ENCODE measurements around the gene IFT122.
A peak's percentile ranks its signal among the peaks of the same experiment; 100 is the strongest.

The IFT122 gene

DNA sequence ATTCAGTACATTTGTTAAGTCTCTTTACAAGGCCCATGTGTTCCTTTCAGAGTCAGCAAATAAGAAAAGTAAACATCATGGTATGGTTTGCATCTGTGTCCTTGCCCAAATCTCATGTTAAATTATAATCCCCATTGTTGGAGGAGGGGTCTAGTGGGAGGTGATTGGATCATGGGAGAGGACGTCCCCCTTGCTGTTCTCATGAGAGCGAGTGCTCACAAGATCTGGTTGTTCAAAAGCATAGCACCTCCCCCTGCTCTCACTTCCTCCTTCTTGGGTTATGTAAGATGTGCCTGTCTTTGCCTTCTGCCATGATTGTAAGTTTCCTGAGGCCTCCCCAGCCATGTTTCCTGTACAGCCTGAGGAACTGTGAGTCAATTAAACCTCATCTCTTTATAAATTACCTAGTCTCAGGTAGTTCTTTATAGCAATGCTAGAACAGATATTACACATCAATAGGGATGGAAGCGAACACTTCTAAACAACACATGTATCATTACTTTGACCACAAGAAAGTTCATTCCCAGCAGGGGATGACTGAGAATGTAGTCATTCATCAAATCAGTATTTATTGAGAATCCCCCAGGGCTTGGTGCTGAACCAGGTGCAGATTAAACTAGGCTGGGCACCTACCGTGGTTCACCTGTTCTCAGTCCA, 15.7 kb upstream of the IFT122 start:
- no peak for TF ChIP-seq CTCF (IDR thresholded peaks at IDR 0.05; ENCODE audit: insufficient read depth, low read depth, low read length, missing control alignments)
- DNase-seq (ENCODE audit: low read depth), result peak; percentile 57
- H3K4me3 ChIP-seq (ENCODE audit: low read length), result no peak overlapping the region

GRCh38 chr3:129425213-129425612, 14.8 kb upstream of the IFT122 start:
- DNase-seq (ENCODE audit: low read depth), result no peak
- TF ChIP-seq CTCF (IDR thresholded peaks at IDR 0.05; ENCODE audit: insufficient read depth, low read depth, low read length, missing control alignments), result no peak
- H3K4me3 ChIP-seq (ENCODE audit: low read length), result no peak overlapping the region

- TF ChIP-seq CTCF (IDR thresholded peaks at IDR 0.05; ENCODE audit: insufficient read depth, low read depth, low read length, missing control alignments), result no peak
- no peak overlapping the region for H3K4me3 ChIP-seq (ENCODE audit: low read length)
- no peak for DNase-seq (ENCODE audit: low read depth)
These were observed 14.4 kb upstream of the IFT122 start for GRCh38 chr3:129425619-129426018.

DNA sequence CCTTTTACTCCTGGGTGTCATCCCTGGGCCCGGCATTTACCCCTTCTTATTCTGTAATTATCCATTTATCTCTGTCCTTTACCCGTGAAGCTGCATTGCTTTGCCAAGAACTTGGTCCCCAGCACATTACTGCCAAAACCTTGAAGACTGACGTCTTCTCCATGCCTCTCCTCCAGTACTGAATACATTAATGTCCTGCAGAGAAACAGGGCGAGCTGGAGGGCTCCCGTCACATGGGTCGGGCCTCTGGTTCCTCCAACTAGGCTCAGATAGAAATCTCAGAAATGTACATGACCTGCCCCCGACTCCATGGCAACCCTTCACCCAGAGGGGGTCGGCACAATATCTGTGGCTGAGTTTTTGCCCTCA, 12.0 kb upstream of the IFT122 start:
- no peak for TF ChIP-seq CTCF (IDR thresholded peaks at IDR 0.05; ENCODE audit: insufficient read depth, low read depth, low read length, missing control alignments)
- H3K4me3 ChIP-seq (ENCODE audit: low read length), result peak overlapping the region; percentile 65
- DNase-seq (ENCODE audit: low read depth), result no peak

DNA sequence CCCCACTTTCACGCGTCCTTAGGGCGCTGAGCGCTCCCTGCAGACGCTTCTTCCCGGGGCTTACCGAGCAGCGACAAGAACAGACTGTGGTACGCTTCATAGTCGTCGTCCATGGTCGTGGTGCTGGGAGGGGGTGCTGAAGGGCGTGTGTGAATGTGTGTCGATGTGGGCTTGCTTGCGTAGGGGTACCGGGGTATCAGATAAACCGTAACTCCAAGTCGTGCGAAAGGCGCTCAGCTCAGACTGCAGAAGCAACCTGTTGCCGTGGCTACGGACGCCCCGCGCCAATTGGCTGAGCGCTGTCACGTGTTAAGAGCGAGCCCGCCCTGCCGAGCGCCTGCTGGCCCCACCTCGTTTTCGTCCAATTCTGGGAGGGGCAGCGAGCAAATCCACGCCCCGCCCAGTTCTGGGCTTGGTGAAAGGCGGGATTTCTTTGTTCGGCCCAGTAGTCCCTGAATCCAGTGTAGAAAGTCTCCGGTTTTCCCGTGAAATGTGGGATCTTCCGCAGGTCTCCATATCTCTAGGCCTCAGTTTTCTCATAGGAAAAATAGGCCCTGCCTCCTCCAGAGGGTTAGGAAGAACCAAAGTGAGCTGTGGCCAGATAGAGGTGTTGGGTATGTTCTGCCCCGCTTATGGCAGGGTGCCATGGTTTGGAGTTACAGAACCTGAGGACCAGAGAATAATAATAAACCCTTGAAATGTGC, 11.5 kb upstream of the IFT122 start, which contains the start of gene EFCAB12:
TSS of gene EFCAB12 (minus strand) at position 261 of the 704 bp plus-strand sequence. CDS start at position 113, 148 bp downstream.
- H3K4me3 ChIP-seq (ENCODE audit: low read length), result peak within 1 kb of the TSS; percentile 65
- peak; percentile 94 for DNase-seq (ENCODE audit: low read depth)
- no peak for TF ChIP-seq CTCF (IDR thresholded peaks at IDR 0.05; ENCODE audit: insufficient read depth, low read depth, low read length, missing control alignments)

- no peak overlapping the region for H3K4me3 ChIP-seq (ENCODE audit: low read length)
- no peak for TF ChIP-seq CTCF (IDR thresholded peaks at IDR 0.05; ENCODE audit: insufficient read depth, low read depth, low read length, missing control alignments)
- no peak for DNase-seq (ENCODE audit: low read depth)
These were observed 11.0 kb upstream of the IFT122 start for GRCh38 chr3:129429080-129429451.

Measured in epithelial cell of esophagus (primary cell).